WERI-Rb-1 (cell line): ENCODE data around the gene PIGX.

Source experiments
- DNase-seq: peaks from one replicate; pipeline ENCODE4 v3.0.0-alpha.2; 2020
- H3K27ac ChIP-seq: fragments of 250-450 bp; sonication (Bioruptor Pico); 2 replicates; pipeline ENCODE4 v1.5.1; 2020; ENCODE audit warnings: mild to moderate bottlenecking, moderate library complexity
- H3K27me3 ChIP-seq: fragments of 250-450 bp; sonication (Bioruptor Pico); 2 replicates; pipeline ENCODE4 v1.5.1; 2021; ENCODE audit warnings: mild to moderate bottlenecking, low read depth, moderate library complexity; ENCODE audit not compliant: insufficient read depth, severe bottlenecking
- H3K36me3 ChIP-seq: fragments of 250-450 bp; sonication (Bioruptor Pico); 2 replicates; pipeline ENCODE4 v1.5.1; 2020; ENCODE audit warnings: mild to moderate bottlenecking, moderate library complexity
- H3K4me3 ChIP-seq: 2 replicates; pipeline ENCODE4 v1.5.1; 2011; ENCODE audit warnings: low read depth, mild to moderate bottlenecking, control low read depth, low read length
- H3K9me3 ChIP-seq: fragments of 250-450 bp; sonication (Bioruptor Pico); 2 replicates; pipeline ENCODE4 v1.5.1; 2021; ENCODE audit warnings: mild to moderate bottlenecking, moderate library complexity; ENCODE audit not compliant: severe bottlenecking
- CTCF ChIP-seq: IDR thresholded peaks from 2 replicates; pipeline ENCODE4 v1.5.1; 2011; ENCODE audit warnings: low read depth, mild to moderate bottlenecking, control low read depth, inconsistent platforms, low read length

The PIGX gene

GRCh38 chr3:196689941-196690660 is 22.1 kb upstream of the PIGX start:
- TF ChIP-seq CTCF = no peak
- no peak for DNase-seq
- H3K27ac ChIP-seq = no peak overlapping the region
- H3K27me3 ChIP-seq = no peaks in the 10 kb centered on the region
- H3K4me3 ChIP-seq = no peak overlapping the region
- H3K36me3 ChIP-seq = no peaks in the 10 kb centered on the region
- H3K9me3 ChIP-seq = no peaks in the 10 kb centered on the region

- no peak for DNase-seq
- Histone ChIP-seq H3K27me3 (no peaks in the 10 kb centered on the region), H3K4me3 (no peak overlapping the region), H3K9me3 (no peaks in the 10 kb centered on the region), H3K36me3 (no peaks in the 10 kb centered on the region), H3K27ac (no peak overlapping the region)
- TF ChIP-seq CTCF = no peak
Observed at GRCh38 chr3:196691386-196691785, 20.8 kb upstream of the PIGX start.

- no peak for DNase-seq
- no peaks in the 10 kb centered on the region for H3K36me3 ChIP-seq
- no peaks in the 10 kb centered on the region for H3K27me3 ChIP-seq
- H3K4me3 ChIP-seq = no peak overlapping the region
- H3K27ac ChIP-seq = no peak overlapping the region
- no peaks in the 10 kb centered on the region for H3K9me3 ChIP-seq
- TF ChIP-seq CTCF = no peak
Observed at GRCh38 chr3:196694202-196694638, 18.0 kb upstream of the PIGX start.

- DNase-seq = no peak
- Histone ChIP-seq H3K4me3 (no peak overlapping the region), H3K9me3 (no peaks in the 10 kb centered on the region), H3K27me3 (no peaks in the 10 kb centered on the region), H3K27ac (no peak overlapping the region), H3K36me3 (no peaks in the 10 kb centered on the region)
- no peak for TF ChIP-seq CTCF
Observed at GRCh38 chr3:196694941-196695848, 17.0 kb upstream of the PIGX start.

- TF ChIP-seq CTCF = no peak
- DNase-seq = no peak
- H3K27me3 ChIP-seq = no peaks in the 10 kb centered on the region
- H3K36me3 ChIP-seq = no peaks in the 10 kb centered on the region
- no peak overlapping the region for H3K4me3 ChIP-seq
- H3K27ac ChIP-seq = no peak overlapping the region
- H3K9me3 ChIP-seq = no peaks in the 10 kb centered on the region
Observed at GRCh38 chr3:196695849-196696226, 16.3 kb upstream of the PIGX start.
